Cortex of kidney (tissue), 1 donor: ENCODE data around the gene SLC13A1.
"Not testable (repeated sequence)": the region's sequence is repeated elsewhere in the genome, so short reads cannot be mapped to it uniquely, and the experiment has no call there.

ENCODE experiments used
- DNase-seq: peaks from one replicate; lab custom pipeline; 2025; lab: John Stamatoyannopoulos, UW

The SLC13A1 gene, protein sequence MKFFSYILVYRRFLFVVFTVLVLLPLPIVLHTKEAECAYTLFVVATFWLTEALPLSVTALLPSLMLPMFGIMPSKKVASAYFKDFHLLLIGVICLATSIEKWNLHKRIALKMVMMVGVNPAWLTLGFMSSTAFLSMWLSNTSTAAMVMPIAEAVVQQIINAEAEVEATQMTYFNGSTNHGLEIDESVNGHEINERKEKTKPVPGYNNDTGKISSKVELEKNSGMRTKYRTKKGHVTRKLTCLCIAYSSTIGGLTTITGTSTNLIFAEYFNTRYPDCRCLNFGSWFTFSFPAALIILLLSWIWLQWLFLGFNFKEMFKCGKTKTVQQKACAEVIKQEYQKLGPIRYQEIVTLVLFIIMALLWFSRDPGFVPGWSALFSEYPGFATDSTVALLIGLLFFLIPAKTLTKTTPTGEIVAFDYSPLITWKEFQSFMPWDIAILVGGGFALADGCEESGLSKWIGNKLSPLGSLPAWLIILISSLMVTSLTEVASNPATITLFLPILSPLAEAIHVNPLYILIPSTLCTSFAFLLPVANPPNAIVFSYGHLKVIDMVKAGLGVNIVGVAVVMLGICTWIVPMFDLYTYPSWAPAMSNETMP

GRCh38 chr7:123199883-123200282 lies at the start of gene SLC13A1:
TSS of gene SLC13A1 (minus strand) at chr7:123199969. CDS start at chr7:123199946, 23 bp downstream.
- DNase-seq = no peak

- no peak for DNase-seq
Observed at GRCh38 chr7:123244768-123245167, 45.0 kb upstream of the SLC13A1 start.

DNA sequence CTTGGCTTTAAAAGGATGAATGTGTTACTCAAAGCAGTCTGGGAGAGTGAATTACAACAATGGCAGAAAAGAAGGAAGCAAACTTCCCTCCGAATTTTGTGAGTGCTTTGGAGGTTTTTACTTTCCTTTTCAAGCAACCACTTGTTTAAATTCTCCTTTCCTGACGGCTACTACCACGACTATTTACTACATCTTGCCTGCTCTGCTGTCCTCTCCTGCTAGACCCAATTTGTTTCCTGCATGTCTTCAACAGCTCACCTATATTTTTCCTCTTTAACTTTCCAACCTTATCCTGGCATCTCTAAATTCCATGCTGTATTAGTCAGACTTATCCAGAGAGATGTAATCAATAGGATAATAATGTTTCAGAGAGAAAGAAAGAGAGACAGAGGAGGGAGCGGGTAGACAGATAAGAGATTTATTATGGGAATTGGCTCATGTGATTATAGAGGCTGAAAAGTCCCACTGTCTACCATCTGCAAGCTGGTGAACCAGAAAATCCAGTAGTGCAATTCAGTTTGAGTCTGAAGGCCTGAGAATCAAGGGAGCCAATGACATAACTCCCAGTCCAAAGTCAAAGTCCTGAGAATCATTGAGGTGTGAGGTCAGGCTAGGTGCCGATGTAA lies 42.8 kb upstream of the SLC13A1 start:
- DNase-seq = no peak

- DNase-seq = no peak
Observed at GRCh38 chr7:123241809-123242208, 42.0 kb upstream of the SLC13A1 start.

- DNase-seq = no peak
Observed at GRCh38 chr7:123231021-123232000, 31.5 kb upstream of the SLC13A1 start.

- no peak for DNase-seq
Observed at GRCh38 chr7:123230603-123231002, 30.8 kb upstream of the SLC13A1 start.

DNA sequence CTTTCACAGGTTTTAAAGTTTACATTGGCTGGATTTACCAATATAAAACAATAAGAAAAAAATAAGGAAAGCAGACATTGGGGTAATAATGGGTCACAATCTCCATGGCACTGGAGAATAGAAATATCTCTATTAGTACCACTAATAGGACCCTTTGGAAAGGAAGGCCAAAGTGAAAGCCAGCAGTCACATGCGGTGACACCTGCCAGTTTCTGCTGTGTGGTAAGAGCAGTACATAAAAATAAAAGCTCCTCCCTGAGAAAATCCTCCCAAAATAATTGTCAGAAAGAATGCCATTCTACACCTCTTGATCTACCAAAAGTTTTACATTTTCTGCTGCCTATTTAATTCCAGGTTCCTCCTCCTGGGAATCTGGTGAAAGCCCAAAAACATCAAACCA lies 30.4 kb upstream of the SLC13A1 start:
- no peak for DNase-seq

GRCh38 chr7:123229426-123229825 lies 29.7 kb upstream of the SLC13A1 start:
- no peak for DNase-seq

DNA sequence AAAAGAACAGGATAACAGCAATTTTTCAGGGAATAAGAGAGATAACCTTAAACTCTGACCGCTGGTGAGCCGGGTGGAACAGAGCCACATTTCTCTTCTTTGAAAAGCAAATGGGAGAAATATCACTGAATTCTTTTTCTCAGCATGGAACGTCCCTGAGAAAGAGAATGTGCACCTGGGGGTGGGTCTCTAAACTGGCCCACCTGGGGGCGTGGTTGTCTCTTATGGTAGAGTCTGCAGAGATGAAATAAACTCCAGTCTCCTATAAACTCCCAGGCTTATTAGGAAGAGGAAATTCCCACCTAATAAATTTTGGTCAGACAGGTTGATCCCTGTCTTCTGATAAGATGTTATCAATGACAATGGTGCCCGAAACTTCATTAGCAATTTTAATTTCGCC lies 27.9 kb upstream of the SLC13A1 start:
- DNase-seq = not testable (repeated sequence)

GRCh38 chr7:123220396-123220795 lies 20.6 kb upstream of the SLC13A1 start:
- DNase-seq = no peak

DNA sequence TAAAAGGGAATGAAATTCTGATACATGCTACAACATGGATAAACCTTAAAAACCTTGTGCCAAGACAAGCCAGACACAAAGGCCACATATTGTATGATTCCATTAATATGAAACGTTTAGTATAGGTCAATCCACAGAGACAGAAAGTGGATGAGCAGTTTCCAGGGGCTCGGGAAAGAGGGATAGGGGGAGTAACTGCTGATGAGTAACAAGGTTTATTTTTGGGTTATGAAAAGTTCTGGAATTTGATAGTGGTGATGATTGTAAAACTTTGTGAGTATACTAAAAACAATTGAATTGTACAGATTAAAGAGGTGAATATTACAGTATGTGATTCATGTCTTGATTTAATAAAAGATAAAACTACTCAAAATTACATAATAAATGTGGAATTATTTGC lies 19.1 kb upstream of the SLC13A1 start:
- no peak for DNase-seq

- DNase-seq = no peak
Observed at GRCh38 chr7:123216825-123217224, 17.1 kb upstream of the SLC13A1 start.

GRCh38 chr7:123215350-123215749 lies 15.6 kb upstream of the SLC13A1 start:
- no peak for DNase-seq

GRCh38 chr7:123211545-123211944 lies 11.8 kb upstream of the SLC13A1 start:
- DNase-seq = no peak

GRCh38 chr7:123210986-123211385 lies 11.2 kb upstream of the SLC13A1 start:
- no peak for DNase-seq

- no peak for DNase-seq
Observed at GRCh38 chr7:123209786-123210185, 10.0 kb upstream of the SLC13A1 start.

- no peak for DNase-seq
Observed at GRCh38 chr7:123208793-123209192, 9.0 kb upstream of the SLC13A1 start.

DNA sequence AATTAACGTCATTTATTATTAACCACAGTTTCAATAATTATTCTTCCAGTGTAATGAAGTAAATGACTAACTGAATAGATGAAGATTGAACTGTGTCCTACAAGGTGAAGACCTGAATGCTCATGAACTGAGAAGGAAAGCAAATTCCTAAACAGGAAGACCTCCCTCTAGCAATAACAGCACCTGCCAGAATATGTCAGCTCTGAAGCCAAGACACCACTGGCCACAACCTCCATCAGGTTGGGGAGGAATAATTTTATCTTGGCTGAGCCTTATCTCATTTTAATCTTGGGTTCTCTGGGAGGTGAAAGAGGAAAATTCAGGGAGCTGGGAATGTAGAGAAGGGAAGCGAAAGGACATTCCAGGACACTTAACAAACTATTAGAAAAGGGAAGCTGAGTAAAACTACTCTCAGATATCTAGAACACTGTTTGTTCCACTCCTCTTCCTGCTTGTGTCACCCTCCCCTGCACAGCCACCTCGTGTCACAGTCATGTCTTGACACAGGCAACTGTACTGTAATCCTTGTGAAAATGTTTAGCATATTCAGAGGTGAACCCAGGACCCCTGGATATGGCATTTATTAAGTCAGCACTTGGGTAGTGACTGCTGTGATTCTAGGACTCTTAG lies 4.6 kb upstream of the SLC13A1 start:
- no peak for DNase-seq

DNA sequence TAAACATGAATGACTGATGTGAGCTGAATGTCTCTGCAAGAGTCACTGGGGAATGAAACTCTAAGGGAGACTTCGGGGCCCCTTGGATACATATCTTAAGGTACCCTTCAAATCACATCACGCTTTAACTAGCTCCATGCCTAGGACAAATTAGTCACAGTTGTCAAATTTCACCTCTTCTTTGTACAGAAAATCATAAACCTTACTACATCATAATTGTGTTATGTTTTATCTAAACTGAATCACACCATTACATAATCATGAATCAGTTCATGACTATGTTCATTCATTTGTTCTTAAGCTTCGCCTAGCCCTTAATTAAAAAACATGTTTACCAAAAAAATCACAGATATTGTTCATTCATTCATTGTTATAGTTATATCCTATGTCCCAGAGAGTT lies 2.1 kb upstream of the SLC13A1 start:
- DNase-seq = no peak

DNA sequence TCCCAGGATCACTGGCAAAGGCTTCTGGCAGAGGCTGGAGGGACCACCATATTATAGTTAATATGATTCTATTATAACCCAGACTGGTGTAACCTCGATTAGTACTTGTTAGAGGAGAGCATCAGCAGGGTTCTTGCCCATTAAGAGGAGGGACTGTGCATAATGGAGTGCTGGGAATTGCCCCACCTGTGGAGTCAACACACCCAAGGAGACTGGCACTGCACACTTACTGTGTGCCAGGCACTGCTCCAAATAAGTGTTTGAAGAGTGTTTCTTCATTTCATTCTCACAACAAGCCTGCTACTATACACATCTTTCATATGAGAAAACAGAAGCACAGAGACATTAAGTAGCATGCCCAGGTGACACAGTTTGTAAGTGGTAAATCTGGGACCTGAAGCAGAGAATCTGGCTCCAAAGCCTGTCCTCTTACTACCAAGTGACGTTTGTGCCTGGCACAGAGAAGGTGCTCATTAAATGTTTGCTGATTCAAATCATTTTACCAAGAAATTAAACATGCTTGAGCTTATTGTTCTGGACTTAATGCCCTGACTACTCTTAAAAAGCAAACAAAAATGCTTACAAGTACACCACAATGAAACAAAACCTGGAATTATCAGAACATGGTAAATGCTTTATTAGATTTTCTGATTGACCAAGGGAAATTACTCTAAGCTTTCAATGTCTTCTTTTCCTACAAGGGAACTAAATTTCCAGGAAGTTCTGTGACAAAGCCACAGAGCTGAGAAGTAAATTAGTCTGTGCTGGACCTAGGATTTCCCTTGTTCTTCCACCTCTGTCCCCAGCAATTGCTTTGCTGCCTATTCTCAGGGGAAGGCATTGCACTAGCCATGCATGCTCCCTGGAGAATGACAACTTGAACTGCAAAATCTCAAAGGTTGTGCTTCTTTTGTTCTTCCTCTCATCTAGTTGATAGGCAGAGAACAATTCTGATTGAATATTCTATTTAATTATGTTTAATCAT lies 809 bp downstream of the SLC13A1 start:
- DNase-seq = no peak
